Adrenal gland (tissue), 5 donors: ENCODE data around the gene MS4A6A.

Experiments
- POLR2A ChIP-seq, 2 donors: fragments of 450-650 bp; IDR thresholded peaks; one replicate each; pipeline ENCODE4 v1.6.1; 2017; ENCODE audit warnings: antibody characterized with exemption in 2 of 2, mild to moderate bottlenecking in 2 of 2, moderate library complexity in 1 of 2
- TF ChIP-seq, protein P1 (sequence below), 6 experiments: fragments of 450-650 bp in 4 of 6; fragments of 200-600 bp in 2 of 6; sonication (generic) in 1 of 6; IDR thresholded peaks; 1 replicate in 5 of 6; 2 replicates in 1 of 6; pipeline versions ENCODE4 v1.5.1 to v1.8.0; 2016 to 2021; ENCODE audit warnings: antibody characterized with exemption in 6 of 6, mild to moderate bottlenecking in 2 of 6, moderate library complexity in 1 of 6
- donor health status: DM: no; HTN: no; CAD: no.

DNA sequence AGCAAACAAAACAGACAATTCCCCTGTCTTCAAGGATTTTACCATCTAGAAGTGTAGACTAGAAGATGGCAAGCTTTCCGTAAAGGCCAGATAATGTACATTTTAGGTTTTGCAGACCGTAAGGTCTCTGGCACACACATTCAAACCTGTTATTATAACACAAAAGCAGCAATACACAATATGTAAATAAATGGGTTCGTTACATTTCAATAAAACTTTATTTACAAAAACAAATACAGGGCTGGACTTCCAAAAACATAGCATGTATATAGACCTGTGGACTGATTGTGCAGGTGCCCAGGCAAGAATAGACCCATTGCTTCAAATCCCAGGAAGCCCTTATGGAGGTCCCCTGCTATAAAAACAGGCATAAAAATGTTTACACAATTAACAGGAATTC, 27.1 kb upstream of the MS4A6A start:
- TF ChIP-seq POLR2A (IDR thresholded peaks at IDR 0.05) = no peak
- TF ChIP-seq, protein P1, sequence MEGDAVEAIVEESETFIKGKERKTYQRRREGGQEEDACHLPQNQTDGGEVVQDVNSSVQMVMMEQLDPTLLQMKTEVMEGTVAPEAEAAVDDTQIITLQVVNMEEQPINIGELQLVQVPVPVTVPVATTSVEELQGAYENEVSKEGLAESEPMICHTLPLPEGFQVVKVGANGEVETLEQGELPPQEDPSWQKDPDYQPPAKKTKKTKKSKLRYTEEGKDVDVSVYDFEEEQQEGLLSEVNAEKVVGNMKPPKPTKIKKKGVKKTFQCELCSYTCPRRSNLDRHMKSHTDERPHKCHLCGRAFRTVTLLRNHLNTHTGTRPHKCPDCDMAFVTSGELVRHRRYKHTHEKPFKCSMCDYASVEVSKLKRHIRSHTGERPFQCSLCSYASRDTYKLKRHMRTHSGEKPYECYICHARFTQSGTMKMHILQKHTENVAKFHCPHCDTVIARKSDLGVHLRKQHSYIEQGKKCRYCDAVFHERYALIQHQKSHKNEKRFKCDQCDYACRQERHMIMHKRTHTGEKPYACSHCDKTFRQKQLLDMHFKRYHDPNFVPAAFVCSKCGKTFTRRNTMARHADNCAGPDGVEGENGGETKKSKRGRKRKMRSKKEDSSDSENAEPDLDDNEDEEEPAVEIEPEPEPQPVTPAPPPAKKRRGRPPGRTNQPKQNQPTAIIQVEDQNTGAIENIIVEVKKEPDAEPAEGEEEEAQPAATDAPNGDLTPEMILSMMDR (IDR thresholded peaks at IDR 0.05) = no peak
